Upper lobe of left lung (tissue), 6 donors: ENCODE results near the gene ZNF500. TPM values are rescaled to one million over a fixed set of nuclear protein-coding genes. Genes with fewer than 3 reads are reported as not detected.
"Not testable (repeated sequence)": the region's sequence is repeated elsewhere in the genome, so short reads cannot be mapped to it uniquely, and the experiment has no call there.

Experiments used
- ATAC-seq, 2 donors: fragments of 200-7000 bp; cut with Tn5 transposase; one replicate each; pipeline ENCODE4 v1.9.1; 2022; ENCODE audit warnings: mild to moderate bottlenecking in 2 of 2, moderate library complexity in 2 of 2; ENCODE audit not compliant: low FRiP score in 2 of 2
- DNase-seq, 2 donors: peaks; one replicate each; pipeline ENCODE4 v3.0.0-alpha.2; 2019 to 2020
- H3K27ac ChIP-seq, 4 donors: fragments of 200-600 bp; sonication (generic); one replicate each; pipeline ENCODE4 v1.5.1; 2016 to 2019
- H3K27me3 ChIP-seq, 4 donors: fragments of 200-600 bp; sonication (generic); one replicate each; pipeline ENCODE4 v1.5.1; 2017 to 2019
- H3K36me3 ChIP-seq, 4 donors: fragments of 200-600 bp; sonication (generic); one replicate each; pipeline ENCODE4 v1.5.1; 2016 to 2019
- H3K4me1 ChIP-seq, 4 donors: fragments of 200-600 bp; sonication (generic); one replicate each; pipeline ENCODE4 v1.5.1; 2018 to 2019
- H3K4me3 ChIP-seq, 4 donors: fragments of 200-600 bp; sonication (generic); one replicate each; pipeline ENCODE4 v1.5.1; 2017 to 2019; ENCODE audit warnings: mild to moderate bottlenecking in 2 of 4, moderate library complexity in 1 of 4
- H3K9me3 ChIP-seq, 4 donors: fragments of 200-600 bp; sonication (generic); one replicate each; pipeline ENCODE4 v1.5.1; 2018 to 2019
- EP300 ChIP-seq, 4 donors: sonication (generic); formaldehyde crosslinking; IDR thresholded peaks; one replicate each; pipeline ENCODE4 v1.5.1; 2017; ENCODE audit warnings: antibody characterized with exemption in 4 of 4, control low read depth in 2 of 4
- POLR2A ChIP-seq, 4 donors: fragments of 450-650 bp; IDR thresholded peaks; one replicate each; pipeline ENCODE4 v1.5.1; 2016 to 2017; ENCODE audit warnings: antibody characterized with exemption in 4 of 4, mild to moderate bottlenecking in 2 of 4
- POLR2AphosphoS5 ChIP-seq, 2 donors: sonication (generic); formaldehyde crosslinking; IDR thresholded peaks; one replicate each; pipeline ENCODE4 v1.5.1; 2017; ENCODE audit warnings: antibody characterized with exemption in 2 of 2
- WGBS, 2 donors: methylation state at CpG; one replicate each; pipeline ENCODE4 v1.1.5; 2017 to 2018; 5-methylcytosine and 5-hydroxymethylcytosine counted together
- total RNA-seq, 6 donors: library from RNA; depleted of rRNA in 4 of 6; stranded (reverse); fragments of >200 nt in 4 of 6; gene quantifications; one replicate each; pipeline versions ENCODE4 v1.1.0 to v1.2.1, GENCODE V29; 2016 to 2021
- TF ChIP-seq, protein P1 (sequence below), 6 experiments: fragments of 450-650 bp in 4 of 6; fragments of 200-600 bp in 2 of 6; sonication (generic) in 2 of 6; IDR thresholded peaks; one replicate each; pipeline ENCODE4 v1.5.1; 2016 to 2019; ENCODE audit warnings: antibody characterized with exemption in 6 of 6
- donor health status: DM: no; HTN: no; CAD: no; lungs with moderate emphysema.
- donor health status: DM: no; HTN: yes; CAD: no; lungs with severe emphysema.

The ZNF500 gene
- total RNA-seq, 6 donors from 2014 or later, result 10.1 to 17.5 (median 13.2) TPM

- no peak overlapping the region for H3K4me3 ChIP-seq
- ATAC-seq (no peak), DNase-seq (peak in 1 of 2 donors; percentile 55)
- whole genome bisulfite sequencing, 2 donors, result 84 to 90% methylated on average over 2 to 8 of the region's 8 CpGs
- H3K27ac ChIP-seq, result no peak overlapping the region
- no peaks in the 10 kb centered on the region for H3K9me3 ChIP-seq
- H3K36me3 ChIP-seq, result peaks cover 2 to 19% (median 11%) of the 10 kb centered on the region in 4 donors
- TF ChIP-seq, protein P1, sequence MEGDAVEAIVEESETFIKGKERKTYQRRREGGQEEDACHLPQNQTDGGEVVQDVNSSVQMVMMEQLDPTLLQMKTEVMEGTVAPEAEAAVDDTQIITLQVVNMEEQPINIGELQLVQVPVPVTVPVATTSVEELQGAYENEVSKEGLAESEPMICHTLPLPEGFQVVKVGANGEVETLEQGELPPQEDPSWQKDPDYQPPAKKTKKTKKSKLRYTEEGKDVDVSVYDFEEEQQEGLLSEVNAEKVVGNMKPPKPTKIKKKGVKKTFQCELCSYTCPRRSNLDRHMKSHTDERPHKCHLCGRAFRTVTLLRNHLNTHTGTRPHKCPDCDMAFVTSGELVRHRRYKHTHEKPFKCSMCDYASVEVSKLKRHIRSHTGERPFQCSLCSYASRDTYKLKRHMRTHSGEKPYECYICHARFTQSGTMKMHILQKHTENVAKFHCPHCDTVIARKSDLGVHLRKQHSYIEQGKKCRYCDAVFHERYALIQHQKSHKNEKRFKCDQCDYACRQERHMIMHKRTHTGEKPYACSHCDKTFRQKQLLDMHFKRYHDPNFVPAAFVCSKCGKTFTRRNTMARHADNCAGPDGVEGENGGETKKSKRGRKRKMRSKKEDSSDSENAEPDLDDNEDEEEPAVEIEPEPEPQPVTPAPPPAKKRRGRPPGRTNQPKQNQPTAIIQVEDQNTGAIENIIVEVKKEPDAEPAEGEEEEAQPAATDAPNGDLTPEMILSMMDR (IDR thresholded peaks at IDR 0.05), result no peak
- TF ChIP-seq POLR2AphosphoS5 (IDR thresholded peaks at IDR 0.05) (no peak), POLR2A (IDR thresholded peaks at IDR 0.05) (no peak), EP300 (IDR thresholded peaks at IDR 0.05) (no peak)
- no peaks in the 10 kb centered on the region for H3K27me3 ChIP-seq
- peaks cover 0 to 8% (median 6%) of the 10 kb centered on the region in 4 donors for H3K4me1 ChIP-seq
Measured at GRCh38 chr16:4746215-4746614, 20.7 kb downstream of the ZNF500 start.

DNA sequence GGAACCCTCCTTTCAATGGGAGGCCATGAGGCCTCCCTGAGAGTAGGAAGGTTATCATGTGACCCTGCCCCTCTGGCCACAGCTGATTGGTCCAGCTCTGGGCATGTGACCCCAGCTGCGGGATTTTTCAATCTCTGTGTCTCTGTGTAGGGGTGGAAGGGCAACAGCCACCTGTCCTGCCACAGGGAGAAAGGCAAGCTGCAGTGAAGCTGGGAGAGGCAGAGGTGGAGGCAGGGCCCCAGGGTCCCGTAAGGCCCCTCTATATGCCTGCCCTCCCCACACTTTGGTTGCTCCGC, 21.7 kb downstream of the ZNF500 start:
- Histone ChIP-seq H3K9me3 (no peaks in the 10 kb centered on the region), H3K4me3 (no peak overlapping the region), H3K27me3 (no peaks in the 10 kb centered on the region), H3K4me1 (peaks cover 0 to 8% (median 6%) of the 10 kb centered on the region in 4 donors), H3K27ac (no peak overlapping the region), H3K36me3 (peaks cover 0 to 11% (median 5%) of the 10 kb centered on the region in 4 donors)
- no peak for DNase-seq
- ATAC-seq, result no peak
- TF ChIP-seq POLR2AphosphoS5 (IDR thresholded peaks at IDR 0.05) (no peak), EP300 (IDR thresholded peaks at IDR 0.05) (no peak), POLR2A (IDR thresholded peaks at IDR 0.05) (no peak)
- TF ChIP-seq, protein P1 (IDR thresholded peaks at IDR 0.05), result no peak
- WGBS, 2 donors, result 43 to 88% methylated on average over 1 to 3 of the region's 3 CpGs

GRCh38 chr16:4744555-4745273, 22.2 kb downstream of the ZNF500 start:
- 68 to 74% methylated on average over 4 to 10 of the region's 13 CpGs for WGBS, 2 donors
- Histone ChIP-seq H3K27ac (no peak overlapping the region), H3K9me3 (no peaks in the 10 kb centered on the region), H3K36me3 (peaks cover 0 to 6% (median 2%) of the 10 kb centered on the region in 4 donors), H3K4me3 (no peak overlapping the region), H3K27me3 (no peaks in the 10 kb centered on the region), H3K4me1 (peaks cover 0 to 8% (median 6%) of the 10 kb centered on the region in 4 donors)
- ATAC-seq (no peak), DNase-seq (no peak)
- TF ChIP-seq POLR2A (IDR thresholded peaks at IDR 0.05), result no peak
- TF ChIP-seq EP300 (IDR thresholded peaks at IDR 0.05), result no peak
- no peak for TF ChIP-seq POLR2AphosphoS5 (IDR thresholded peaks at IDR 0.05)
- TF ChIP-seq, protein P1 (IDR thresholded peaks at IDR 0.05), result no peak

GRCh38 chr16:4743226-4743878, 23.6 kb downstream of the ZNF500 start:
- H3K4me1 ChIP-seq, result peaks cover 0 to 8% (median 6%) of the 10 kb centered on the region in 4 donors
- no peak for DNase-seq
- no peaks in the 10 kb centered on the region for H3K27me3 ChIP-seq
- WGBS, 2 donors, result 30 to 37% methylated on average over 13 to 14 of the region's 14 CpGs
- TF ChIP-seq, protein P1 (IDR thresholded peaks at IDR 0.05), result no peak
- TF ChIP-seq POLR2AphosphoS5 (IDR thresholded peaks at IDR 0.05), result no peak
- no peak for TF ChIP-seq EP300 (IDR thresholded peaks at IDR 0.05)
- no peak for TF ChIP-seq POLR2A (IDR thresholded peaks at IDR 0.05)
- no peak overlapping the region for H3K27ac ChIP-seq
- peak overlapping the region in 3 of 4 donors; percentile 3 to 37 (median 29) for H3K4me3 ChIP-seq
- no peaks in the 10 kb centered on the region for H3K9me3 ChIP-seq
- ATAC-seq, result no peak
- H3K36me3 ChIP-seq, result no peaks in the 10 kb centered on the region

- H3K27me3 ChIP-seq, DNase-seq, H3K4me3 ChIP-seq, H3K9me3 ChIP-seq, H3K27ac ChIP-seq, ATAC-seq, H3K36me3 ChIP-seq: not testable (repeated sequence)
- peaks cover 7 to 21% (median 12%) of the 10 kb centered on the region in 4 donors for H3K4me1 ChIP-seq
- 90% methylated on average over 4 to 5 of the region's 5 CpGs for WGBS, 2 donors
Measured at GRCh38 chr16:4738370-4738769, 28.6 kb downstream of the ZNF500 start.
